Muscle layer of colon (tissue), 2 donors: Measurements from ENCODE around the gene TMBIM6.
A peak's percentile ranks its signal among the peaks of the same experiment; 100 is the strongest.

ENCODE experiments used
- H3K27ac ChIP-seq: one replicate; pipeline ENCODE4 v1.7.0; 2013; ENCODE audit warnings: low read depth, mild to moderate bottlenecking, low read length, moderate library complexity
- H3K27me3 ChIP-seq, 2 donors: one replicate each; pipeline ENCODE4 v1.7.0; 2013; ENCODE audit warnings: low read length in 2 of 2, mild to moderate bottlenecking in 2 of 2; ENCODE audit not compliant: insufficient read depth in 2 of 2, control insufficient read depth in 1 of 2
- H3K36me3 ChIP-seq: one replicate; pipeline ENCODE4 v1.7.0; 2013; ENCODE audit warnings: mild to moderate bottlenecking, low read length; ENCODE audit not compliant: insufficient read depth
- H3K4me1 ChIP-seq: one replicate; pipeline ENCODE4 v1.7.0; 2013; ENCODE audit warnings: mild to moderate bottlenecking, low read length; ENCODE audit not compliant: insufficient read depth
- H3K4me3 ChIP-seq, 2 donors: one replicate each; pipeline ENCODE4 v1.7.0; 2013; ENCODE audit warnings: low read length in 2 of 2, low read depth in 1 of 2, mild to moderate bottlenecking in 1 of 2, moderate library complexity in 1 of 2
- H3K9ac ChIP-seq: one replicate; pipeline ENCODE4 v1.7.0; 2013; ENCODE audit warnings: low read length
- H3K9me3 ChIP-seq: one replicate; pipeline ENCODE4 v1.7.0; 2013; ENCODE audit warnings: mild to moderate bottlenecking, low read length
- donor health status: abdominal sarcoma.
- donor health status: Adenocarcinoma of cecum.

Gene TMBIM6, protein sequence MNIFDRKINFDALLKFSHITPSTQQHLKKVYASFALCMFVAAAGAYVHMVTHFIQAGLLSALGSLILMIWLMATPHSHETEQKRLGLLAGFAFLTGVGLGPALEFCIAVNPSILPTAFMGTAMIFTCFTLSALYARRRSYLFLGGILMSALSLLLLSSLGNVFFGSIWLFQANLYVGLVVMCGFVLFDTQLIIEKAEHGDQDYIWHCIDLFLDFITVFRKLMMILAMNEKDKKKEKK

DNA sequence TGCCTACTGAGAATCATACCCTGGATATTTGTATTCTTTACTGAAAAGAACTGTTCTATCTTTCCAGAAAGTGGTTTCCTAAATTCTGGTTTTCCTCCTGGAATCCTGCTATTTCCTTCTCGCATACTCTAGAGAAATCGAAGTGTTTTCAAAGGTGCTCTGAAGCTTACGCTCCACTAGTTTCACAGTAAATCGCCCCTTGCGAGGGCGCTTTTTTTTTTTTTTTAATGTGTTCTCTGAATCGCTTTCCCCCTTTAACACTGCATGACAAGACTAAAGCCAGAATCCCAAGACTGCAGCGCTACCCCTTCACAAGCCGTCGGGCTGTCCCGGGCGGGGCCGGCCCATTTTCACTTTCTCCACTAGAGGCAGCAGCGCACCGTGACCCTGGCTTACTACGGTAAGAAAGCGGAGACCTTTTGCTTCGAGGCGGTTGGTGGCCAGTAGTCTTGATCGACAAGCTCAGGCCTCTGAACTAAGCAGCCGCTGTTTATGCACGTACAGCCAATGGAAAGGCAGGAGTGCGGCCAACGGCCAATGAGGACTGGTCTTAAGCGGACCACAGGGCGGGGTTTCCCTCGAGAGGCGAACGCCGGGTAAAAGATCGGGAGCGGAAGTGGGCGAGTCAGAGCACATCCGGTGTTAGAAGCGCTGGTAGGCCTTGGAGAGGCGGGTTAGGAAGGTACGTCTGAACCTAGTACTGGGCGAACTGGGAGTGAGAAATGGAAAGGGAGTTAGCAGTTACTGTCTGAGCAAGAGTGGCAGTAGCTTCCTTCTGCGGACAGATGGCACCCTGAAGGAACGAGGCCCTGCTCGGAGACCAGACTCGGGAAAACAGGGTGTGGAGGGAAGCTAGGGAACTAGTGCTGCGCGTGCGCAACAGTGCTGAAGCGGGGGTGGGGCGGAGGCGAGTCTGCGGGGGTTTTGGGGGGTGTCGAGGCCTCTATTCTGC is at the start of gene TMBIM6:
Gene TMBIM6 (plus strand): TSS at position 628 of the 952 bp plus-strand sequence. CDS start 10,937 bp downstream, outside the sequence.
- Histone ChIP-seq H3K4me3 (peak within 1 kb of the TSS; percentile 91 to 93), H3K36me3 (no peaks in the 10 kb centered on the region), H3K9ac (peak within 1 kb of the TSS; percentile 96)

DNA sequence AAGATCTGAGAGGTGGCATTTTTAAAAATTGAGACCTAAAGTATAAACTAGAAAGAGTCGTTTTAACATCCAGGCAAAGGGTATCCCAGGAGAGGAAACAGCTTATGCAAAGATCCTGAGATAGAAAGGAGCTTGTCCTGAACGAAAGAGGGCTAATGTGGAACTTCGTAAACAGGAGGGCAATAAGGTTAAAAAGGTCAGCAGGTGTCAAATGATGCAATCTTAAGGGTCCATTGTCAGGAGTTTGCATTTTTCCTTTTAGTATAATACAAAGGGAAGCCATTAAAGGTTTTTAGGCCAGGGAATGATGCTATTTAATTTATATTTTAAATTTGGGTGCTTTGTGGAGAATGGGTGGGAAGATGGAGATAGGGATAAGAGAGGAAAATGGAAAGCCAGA is 48.5 kb upstream of the TMBIM6 start:
- Histone ChIP-seq H3K27ac (no peak overlapping the region), H3K9ac (no peak overlapping the region), H3K27me3 (no peaks in the 10 kb centered on the region), H3K36me3 (no peaks in the 10 kb centered on the region), H3K9me3 (no peaks in the 10 kb centered on the region), H3K4me3 (no peak overlapping the region), H3K4me1 (peaks cover 15% of the 10 kb centered on the region)

More for the DNA sequence above, at the start of gene TMBIM6:
- Histone ChIP-seq H3K4me1 (peaks cover 31% of the 10 kb centered on the region), H3K27ac (peak within 1 kb of the TSS; percentile 97), H3K27me3 (no peaks in the 10 kb centered on the region), H3K9me3 (no peaks in the 10 kb centered on the region)

DNA sequence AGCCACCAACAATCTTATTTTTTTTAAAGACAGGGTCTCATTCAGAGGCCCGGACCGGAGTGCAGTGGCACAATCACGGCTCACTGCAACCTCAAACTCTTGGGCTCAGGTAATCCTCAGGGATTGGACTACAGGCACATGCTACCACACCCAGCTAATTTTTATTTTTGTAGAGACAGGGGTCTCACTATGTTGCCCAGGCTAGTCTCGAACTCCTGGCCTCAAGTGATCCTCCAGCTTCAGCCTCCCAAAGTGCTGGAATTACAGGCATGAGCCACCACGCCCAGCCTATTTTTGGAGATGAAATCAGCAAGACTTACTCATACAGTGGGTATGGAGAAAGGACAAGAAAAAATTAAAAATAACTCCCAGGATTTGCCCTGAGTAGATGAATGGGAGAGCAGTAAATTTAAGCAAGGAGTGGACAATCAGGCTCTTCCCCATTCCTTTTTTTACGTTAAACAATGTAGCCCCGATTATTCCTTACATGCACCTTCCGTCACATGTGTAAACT is 47.4 kb upstream of the TMBIM6 start:
- H3K9ac ChIP-seq = no peak overlapping the region
- no peak overlapping the region for H3K27ac ChIP-seq
- H3K4me3 ChIP-seq = no peak overlapping the region
- H3K9me3 ChIP-seq = no peaks in the 10 kb centered on the region
- no peaks in the 10 kb centered on the region for H3K27me3 ChIP-seq
- peaks cover 23% of the 10 kb centered on the region for H3K4me1 ChIP-seq
- H3K36me3 ChIP-seq = no peaks in the 10 kb centered on the region

DNA sequence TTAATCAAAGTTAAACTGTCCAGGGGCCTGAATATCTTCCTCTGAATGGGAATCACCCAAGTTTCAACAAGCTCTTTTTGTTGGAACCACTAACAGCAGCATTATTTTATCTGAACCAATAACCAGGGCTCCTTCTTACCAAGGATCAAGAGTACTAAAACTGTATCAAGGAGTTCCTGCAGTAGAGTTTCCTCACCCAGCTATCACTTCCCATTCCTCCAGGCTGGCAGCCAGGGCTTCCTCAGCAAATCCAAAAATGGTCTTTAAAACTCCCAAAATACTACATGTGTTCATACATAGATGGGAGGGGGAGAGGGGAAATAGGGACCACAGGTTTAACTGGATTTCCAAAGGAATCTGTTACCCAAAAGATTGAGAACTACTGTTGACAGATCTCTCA is 44.6 kb upstream of the TMBIM6 start:
- H3K9me3 ChIP-seq = no peaks in the 10 kb centered on the region
- no peak overlapping the region for H3K9ac ChIP-seq
- peaks cover 23% of the 10 kb centered on the region for H3K4me1 ChIP-seq
- no peak overlapping the region for H3K4me3 ChIP-seq
- no peaks in the 10 kb centered on the region for H3K27me3 ChIP-seq
- H3K27ac ChIP-seq = no peak overlapping the region
- H3K36me3 ChIP-seq = no peaks in the 10 kb centered on the region

DNA sequence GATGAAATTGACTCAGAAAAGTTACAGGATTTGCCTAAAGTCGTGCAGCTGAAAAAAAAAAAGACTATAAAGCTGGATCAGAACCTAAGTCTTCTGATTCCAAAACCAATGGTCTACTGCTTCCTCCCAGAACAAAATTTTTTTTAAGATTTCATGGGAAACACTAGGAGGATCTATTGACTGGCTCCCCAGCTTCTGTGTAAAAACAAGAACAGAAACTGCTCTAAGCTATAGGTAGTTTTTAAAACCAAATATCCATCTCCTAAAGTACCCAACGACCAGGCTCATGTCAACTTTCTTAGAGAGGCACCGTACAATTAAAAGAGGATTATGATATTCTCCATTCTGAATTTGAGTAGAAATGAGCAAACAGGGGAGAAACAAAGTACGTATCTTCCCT is 43.5 kb upstream of the TMBIM6 start:
- H3K27ac ChIP-seq = no peak overlapping the region
- H3K9me3 ChIP-seq = no peaks in the 10 kb centered on the region
- peaks cover 23% of the 10 kb centered on the region for H3K4me1 ChIP-seq
- no peaks in the 10 kb centered on the region for H3K27me3 ChIP-seq
- H3K4me3 ChIP-seq = no peak overlapping the region
- H3K9ac ChIP-seq = no peak overlapping the region
- no peaks in the 10 kb centered on the region for H3K36me3 ChIP-seq

DNA sequence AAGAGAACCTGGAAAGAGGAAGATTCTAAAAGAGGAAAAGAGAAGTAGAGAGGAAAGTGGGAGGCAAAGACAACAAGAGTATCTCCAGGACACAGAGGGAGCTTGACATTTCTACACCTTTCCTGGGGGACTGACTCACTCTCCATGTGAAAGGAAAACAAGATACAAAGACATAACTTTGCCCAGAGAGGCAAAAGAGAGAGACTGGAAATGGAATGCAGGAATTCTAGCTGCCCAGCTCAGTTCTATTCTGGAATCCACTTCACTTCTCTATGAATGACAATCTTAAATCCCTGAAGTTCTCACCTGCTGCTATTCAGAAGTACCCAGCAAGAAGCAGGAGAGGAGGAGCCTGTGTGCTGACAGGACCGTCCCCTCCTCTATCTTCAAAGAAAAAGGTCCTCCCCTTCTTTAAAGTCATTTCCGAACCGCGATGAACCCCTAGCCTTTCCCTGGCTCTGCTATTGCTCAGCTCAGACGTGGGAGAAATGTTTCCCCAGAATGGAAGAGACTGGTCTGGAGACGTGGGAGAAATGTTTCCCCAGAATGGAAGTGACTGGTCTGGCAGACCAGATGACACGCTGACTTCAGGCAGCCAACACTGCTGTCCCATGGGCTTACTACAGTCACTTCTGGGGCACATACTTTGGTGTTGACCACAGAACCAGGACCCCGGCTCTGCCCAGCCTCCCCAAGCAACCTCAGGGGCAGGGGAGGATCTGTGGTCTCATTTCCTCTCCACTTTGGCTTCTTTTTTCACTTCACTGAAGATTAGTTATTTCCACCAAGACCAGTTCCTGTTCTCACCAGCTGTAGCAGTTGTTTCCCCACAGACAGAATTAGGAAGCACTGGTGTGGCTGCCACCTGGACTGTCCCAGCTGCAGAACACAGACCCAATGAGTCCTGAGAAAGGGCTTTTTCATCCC is 42.5 kb upstream of the TMBIM6 start:
- H3K27ac ChIP-seq = no peak overlapping the region
- H3K27me3 ChIP-seq = no peaks in the 10 kb centered on the region
- peaks cover 23% of the 10 kb centered on the region for H3K4me1 ChIP-seq
- H3K36me3 ChIP-seq = no peaks in the 10 kb centered on the region
- H3K9me3 ChIP-seq = no peaks in the 10 kb centered on the region
- no peak overlapping the region for H3K4me3 ChIP-seq
- H3K9ac ChIP-seq = no peak overlapping the region

DNA sequence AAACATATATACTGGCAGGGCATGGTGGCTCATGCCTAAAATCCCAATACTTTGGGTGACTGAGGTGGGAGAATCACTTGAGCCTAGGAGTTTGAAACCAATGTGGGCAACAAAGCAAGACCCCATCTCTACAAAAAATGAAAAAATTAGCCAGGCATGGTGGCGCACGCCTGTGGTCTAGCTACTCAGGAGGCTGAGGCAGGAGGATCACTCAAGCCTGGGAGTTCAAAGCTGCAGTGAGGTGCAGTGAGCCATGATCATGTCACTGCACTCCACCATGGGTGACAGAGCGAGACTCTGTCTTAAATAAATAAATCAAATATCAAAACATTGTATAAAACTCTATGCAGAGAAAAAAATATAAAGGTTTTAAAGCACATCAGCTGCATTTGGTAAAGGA is 39.3 kb upstream of the TMBIM6 start:
- Histone ChIP-seq H3K36me3 (no peaks in the 10 kb centered on the region), H3K4me3 (no peak overlapping the region), H3K9me3 (no peaks in the 10 kb centered on the region), H3K4me1 (peaks cover 32% of the 10 kb centered on the region), H3K27me3 (no peaks in the 10 kb centered on the region), H3K9ac (no peak overlapping the region), H3K27ac (no peak overlapping the region)

DNA sequence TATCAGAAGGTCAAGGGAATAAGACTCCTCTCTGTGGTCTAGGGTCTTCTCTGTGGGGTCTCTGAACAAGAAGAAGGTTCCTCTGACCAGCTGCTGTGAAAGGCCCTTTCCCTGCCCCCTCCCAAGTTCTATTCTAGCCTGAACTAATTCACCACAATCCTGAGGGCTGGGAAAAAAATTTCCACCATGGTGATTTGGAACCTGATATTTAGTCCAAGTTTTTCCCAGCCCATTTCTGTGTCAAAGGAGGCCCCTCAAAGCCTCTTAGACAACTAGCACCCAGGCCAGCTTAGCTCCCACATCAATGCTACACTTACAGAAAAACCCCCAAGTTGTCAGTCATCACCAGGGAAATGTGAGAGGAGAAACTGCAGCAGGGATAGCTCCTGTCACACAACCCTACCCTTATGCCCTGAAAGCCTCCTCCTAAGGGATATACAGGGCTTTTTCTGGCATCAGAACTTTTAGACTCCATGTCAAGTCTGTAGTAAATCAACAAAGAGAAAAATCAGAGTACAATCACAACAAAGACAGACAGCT is 38.6 kb upstream of the TMBIM6 start:
- Histone ChIP-seq H3K27me3 (no peaks in the 10 kb centered on the region), H3K4me1 (peaks cover 25% of the 10 kb centered on the region), H3K36me3 (no peaks in the 10 kb centered on the region), H3K4me3 (no peak overlapping the region), H3K9ac (no peak overlapping the region), H3K9me3 (no peaks in the 10 kb centered on the region), H3K27ac (no peak overlapping the region)

DNA sequence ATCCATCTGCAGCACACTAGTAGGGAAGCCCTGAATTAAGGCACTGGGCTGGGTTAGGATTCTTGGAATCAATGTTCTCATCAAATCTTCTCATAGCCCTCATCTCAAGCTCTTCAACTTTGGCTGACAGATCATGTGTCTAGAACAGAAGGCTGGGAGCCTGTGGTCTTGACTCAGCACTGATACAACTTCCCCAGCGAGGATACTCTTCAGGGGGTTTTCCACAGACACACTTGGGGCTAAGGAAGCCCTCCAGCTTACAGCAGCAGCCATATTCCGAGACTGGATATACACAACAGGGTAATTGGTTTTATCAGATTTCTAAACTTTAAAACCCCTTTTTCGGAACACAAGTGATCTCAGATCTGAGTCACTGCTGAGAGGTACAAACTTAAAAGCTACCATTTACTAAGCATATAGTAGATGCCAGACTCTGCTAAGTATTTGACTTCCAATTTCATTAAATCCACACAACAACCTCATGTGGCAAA is 37.7 kb upstream of the TMBIM6 start:
- Histone ChIP-seq H3K36me3 (no peaks in the 10 kb centered on the region), H3K9ac (no peak overlapping the region), H3K27ac (no peak overlapping the region), H3K9me3 (no peaks in the 10 kb centered on the region), H3K4me1 (peaks cover 25% of the 10 kb centered on the region), H3K27me3 (no peaks in the 10 kb centered on the region), H3K4me3 (no peak overlapping the region)

DNA sequence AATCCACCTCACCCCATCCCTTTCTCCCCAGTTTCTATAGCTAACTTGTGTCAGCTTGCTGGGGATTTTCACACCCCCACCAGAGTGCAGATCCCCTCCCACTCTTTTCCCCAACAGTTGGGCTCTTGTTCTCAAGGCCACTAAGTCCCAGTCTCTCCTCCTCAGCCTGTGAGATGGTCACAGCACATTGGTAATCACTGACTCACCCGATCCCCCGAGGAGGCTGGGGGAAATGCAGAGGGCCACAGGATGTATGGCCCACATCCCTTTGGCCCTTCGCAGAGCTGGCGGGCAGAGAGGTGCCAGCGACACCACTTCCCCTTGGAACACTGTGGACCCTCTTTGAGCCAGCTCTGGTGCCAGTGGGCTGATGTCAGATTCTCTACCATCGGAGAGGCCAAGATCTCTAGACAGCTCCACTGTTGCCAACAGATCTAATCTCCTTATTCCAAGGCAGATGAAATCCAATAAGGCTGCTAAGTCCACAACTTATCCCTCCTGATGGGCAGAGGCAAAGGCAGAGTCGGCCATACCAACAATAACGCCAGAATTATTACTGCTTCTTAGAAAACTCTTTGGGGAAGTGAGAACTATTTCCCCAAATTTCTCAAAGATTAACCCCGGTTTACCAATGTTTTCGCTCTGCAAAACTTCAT is 35.8 kb upstream of the TMBIM6 start:
- peaks cover 18% of the 10 kb centered on the region for H3K4me1 ChIP-seq
- no peaks in the 10 kb centered on the region for H3K9me3 ChIP-seq
- H3K4me3 ChIP-seq = peak overlapping the region; percentile 16 to 62
- no peaks in the 10 kb centered on the region for H3K27me3 ChIP-seq
- no peaks in the 10 kb centered on the region for H3K36me3 ChIP-seq
- H3K9ac ChIP-seq = peak overlapping the region; percentile 16
- no peak overlapping the region for H3K27ac ChIP-seq
